SJSA1 (cell line): ENCODE results near the gene PLPP7. TPM values are rescaled to one million over a fixed set of nuclear protein-coding genes. Genes with fewer than 3 reads are reported as not detected.

ENCODE experiments used
- DNase-seq, 2 experiments: peaks; one replicate each; pipeline ENCODE4 v3.0.0-alpha.2; 2015 to 2020; ENCODE audit warnings: low spot score in 2 of 2, low read depth in 1 of 2
- H3K27ac ChIP-seq: fragments of 250-450 bp; sonication (Bioruptor Pico); 2 replicates; pipeline ENCODE4 v1.5.1; 2020; ENCODE audit warnings: mild to moderate bottlenecking, moderate library complexity
- H3K27me3 ChIP-seq: fragments of 250-450 bp; sonication (Bioruptor Pico); replicated peaks from 2 replicates; pipeline ENCODE4 v1.5.1; 2020; ENCODE audit warnings: mild to moderate bottlenecking, moderate library complexity
- H3K36me3 ChIP-seq: fragments of 250-450 bp; sonication (Bioruptor Pico); 2 replicates; pipeline ENCODE4 v1.5.1; 2020; ENCODE audit warnings: mild to moderate bottlenecking
- H3K4me1 ChIP-seq: fragments of 250-450 bp; sonication (Bioruptor Pico); replicated peaks from 2 replicates; pipeline ENCODE4 v1.6.1; 2021; ENCODE audit warnings: mild to moderate bottlenecking
- H3K4me3 ChIP-seq: fragments of 250-450 bp; sonication (Bioruptor Pico); 2 replicates; pipeline ENCODE4 v1.5.1; 2020; ENCODE audit warnings: mild to moderate bottlenecking
- H3K9me3 ChIP-seq: fragments of 250-450 bp; sonication (Bioruptor Pico); replicated peaks from 2 replicates; pipeline ENCODE4 v1.5.1; 2020; ENCODE audit warnings: mild to moderate bottlenecking
- total RNA-seq: library from RNA; depleted of rRNA; stranded (reverse); fragments of >200 nt; shearing (Covaris generic); gene quantifications from 2 replicates; pipeline ENCODE4 v1.2.3, GENCODE V29; 2014

The PLPP7 gene
- total RNA-seq, 1 experiment from 2014 or later = 0.08 TPM

- Histone ChIP-seq H3K27ac (no peak overlapping the region), H3K9me3 (no peaks in the 10 kb centered on the region), H3K36me3 (no peaks in the 10 kb centered on the region)
Observed at GRCh38 chr9:131309530-131310276, 20.2 kb downstream of the PLPP7 start.

DNA sequence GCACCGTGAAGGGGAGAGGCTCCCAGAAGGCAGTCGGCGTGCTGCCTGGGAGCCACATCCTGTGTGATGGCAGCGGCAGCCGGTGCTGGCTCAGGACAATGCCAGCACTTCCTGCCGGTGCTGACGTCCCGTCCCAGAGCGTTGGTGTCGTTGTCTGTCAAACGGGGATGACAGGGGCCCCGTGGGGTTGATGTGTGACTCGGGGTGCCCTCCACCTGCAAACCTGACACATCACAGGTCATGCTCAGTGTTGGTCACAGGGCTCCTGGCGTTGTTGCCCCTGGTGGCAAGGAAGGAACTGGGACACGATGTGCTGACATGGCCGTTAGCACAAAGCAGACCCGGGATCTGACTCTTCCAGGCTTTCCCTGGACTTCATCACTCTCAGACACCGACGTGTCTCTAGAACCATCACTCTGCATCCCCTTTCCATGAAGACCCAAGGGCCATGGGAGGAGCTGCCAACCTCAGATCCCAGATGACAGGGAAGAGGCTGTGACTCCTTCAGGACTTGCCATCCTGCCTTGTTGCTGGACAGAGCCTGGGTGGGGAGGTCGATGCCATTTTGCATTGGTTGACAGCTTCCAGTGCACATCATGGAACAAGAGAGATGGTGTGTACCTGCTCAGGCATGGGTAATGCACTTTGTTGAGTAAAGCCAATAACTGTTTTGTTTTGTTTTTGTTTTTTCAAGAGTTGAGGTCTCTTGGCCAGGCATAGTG is 21.5 kb downstream of the PLPP7 start:
- Histone ChIP-seq H3K27ac (no peak overlapping the region), H3K4me1 (no peaks in the 10 kb centered on the region), H3K9me3 (no peaks in the 10 kb centered on the region), H3K36me3 (no peaks in the 10 kb centered on the region), H3K27me3 (no peaks in the 10 kb centered on the region), H3K4me3 (no peak overlapping the region)
- DNase-seq = no peak

More at GRCh38 chr9:131309530-131310276, 20.2 kb downstream of the PLPP7 start:
- Histone ChIP-seq H3K4me3 (no peak overlapping the region), H3K27me3 (no peaks in the 10 kb centered on the region), H3K4me1 (no peaks in the 10 kb centered on the region)
- no peak for DNase-seq

DNA sequence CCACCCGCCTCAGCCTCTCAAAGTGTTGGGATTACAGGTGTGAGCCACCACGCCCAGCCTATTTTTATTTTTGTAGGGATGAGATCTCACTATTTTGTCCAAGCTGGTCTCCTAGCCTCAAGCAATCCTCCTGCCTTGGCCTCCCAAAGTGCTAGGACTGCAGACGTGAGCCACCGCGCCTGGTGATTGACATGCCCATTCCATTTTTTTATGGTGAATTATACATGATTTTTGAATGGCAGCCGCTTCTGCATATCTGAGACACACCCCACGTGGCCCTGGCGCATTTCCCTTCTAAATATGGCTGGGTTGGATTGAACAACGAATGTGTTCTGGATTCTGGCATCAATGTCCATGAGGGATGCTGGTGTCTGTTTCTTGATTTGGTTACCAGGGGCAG is 22.7 kb downstream of the PLPP7 start:
- Histone ChIP-seq H3K27me3 (no peaks in the 10 kb centered on the region), H3K36me3 (no peaks in the 10 kb centered on the region), H3K4me3 (no peak overlapping the region), H3K4me1 (no peaks in the 10 kb centered on the region), H3K27ac (no peak overlapping the region), H3K9me3 (no peaks in the 10 kb centered on the region)
- DNase-seq = no peak

GRCh38 chr9:131312822-131313770 is 23.6 kb downstream of the PLPP7 start:
- Histone ChIP-seq H3K27ac (no peak overlapping the region), H3K36me3 (no peaks in the 10 kb centered on the region), H3K4me1 (no peaks in the 10 kb centered on the region), H3K4me3 (no peak overlapping the region), H3K27me3 (no peaks in the 10 kb centered on the region), H3K9me3 (no peaks in the 10 kb centered on the region)
- DNase-seq = no peak

DNA sequence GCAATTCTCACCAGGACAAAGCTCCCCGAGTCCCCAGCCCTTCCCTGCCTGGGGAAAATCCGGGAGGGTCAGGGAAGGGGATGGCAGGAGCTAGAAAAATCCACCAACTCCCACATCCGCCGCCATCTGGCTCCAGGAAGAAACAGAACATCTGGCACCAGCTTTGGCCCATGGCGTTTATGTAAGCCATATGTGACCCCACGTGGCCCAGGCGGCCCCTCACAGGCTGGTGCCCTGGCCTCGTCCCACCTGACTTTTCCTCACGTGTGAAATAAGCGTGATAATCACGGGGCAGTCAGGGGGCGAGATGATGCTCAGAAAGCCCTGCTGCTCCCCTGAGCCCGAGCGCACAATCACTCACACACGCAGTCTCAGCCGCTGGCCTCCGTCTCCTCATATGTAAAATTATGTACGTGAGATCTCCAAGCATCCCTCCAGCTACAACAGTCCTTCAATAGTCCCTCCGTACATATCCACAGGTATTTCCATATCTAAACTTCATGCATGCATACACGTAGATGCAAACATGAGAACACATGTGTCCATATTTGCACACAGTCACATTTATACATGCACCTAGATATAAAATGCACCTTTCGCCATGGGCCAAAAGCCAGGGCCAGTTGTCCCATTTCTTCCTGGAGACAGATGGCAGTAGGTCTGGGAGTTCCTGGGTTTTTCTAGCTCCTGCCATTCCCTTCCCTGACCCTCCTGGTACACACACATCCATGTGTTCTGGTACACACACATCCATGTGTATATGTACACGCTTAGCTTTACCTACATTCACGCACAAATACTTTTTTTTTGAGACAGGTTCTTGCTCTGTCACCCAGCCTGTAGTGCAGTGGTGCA is 28.9 kb downstream of the PLPP7 start:
- H3K4me3 ChIP-seq = no peak overlapping the region
- DNase-seq = no peak
- H3K36me3 ChIP-seq = no peaks in the 10 kb centered on the region
- no peaks in the 10 kb centered on the region for H3K4me1 ChIP-seq
- H3K27me3 ChIP-seq = no peaks in the 10 kb centered on the region
- H3K9me3 ChIP-seq = no peaks in the 10 kb centered on the region
- H3K27ac ChIP-seq = no peak overlapping the region

DNA sequence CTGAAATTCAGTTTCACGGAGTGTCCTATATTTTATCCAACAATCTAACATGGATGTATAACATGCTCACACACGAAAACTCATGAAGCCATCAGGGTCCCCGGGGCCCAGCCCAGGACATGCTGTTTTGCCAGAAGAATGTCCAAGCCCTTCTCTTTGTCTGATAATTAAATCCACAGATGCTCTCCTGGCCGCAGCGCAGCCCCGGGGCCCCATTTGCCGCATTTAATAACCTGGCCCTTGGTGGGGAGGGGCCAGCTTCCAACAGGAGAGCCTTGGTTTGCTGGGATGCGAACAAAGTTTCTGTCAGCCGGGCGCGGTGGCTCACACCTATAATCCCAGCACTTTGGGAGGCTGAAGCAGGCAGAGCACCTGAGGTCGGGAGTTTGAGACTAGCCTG is 30.0 kb downstream of the PLPP7 start:
- Histone ChIP-seq H3K27me3 (no peaks in the 10 kb centered on the region), H3K36me3 (no peaks in the 10 kb centered on the region), H3K27ac (no peak overlapping the region), H3K4me3 (no peak overlapping the region), H3K9me3 (no peaks in the 10 kb centered on the region), H3K4me1 (no peaks in the 10 kb centered on the region)
- DNase-seq = no peak

DNA sequence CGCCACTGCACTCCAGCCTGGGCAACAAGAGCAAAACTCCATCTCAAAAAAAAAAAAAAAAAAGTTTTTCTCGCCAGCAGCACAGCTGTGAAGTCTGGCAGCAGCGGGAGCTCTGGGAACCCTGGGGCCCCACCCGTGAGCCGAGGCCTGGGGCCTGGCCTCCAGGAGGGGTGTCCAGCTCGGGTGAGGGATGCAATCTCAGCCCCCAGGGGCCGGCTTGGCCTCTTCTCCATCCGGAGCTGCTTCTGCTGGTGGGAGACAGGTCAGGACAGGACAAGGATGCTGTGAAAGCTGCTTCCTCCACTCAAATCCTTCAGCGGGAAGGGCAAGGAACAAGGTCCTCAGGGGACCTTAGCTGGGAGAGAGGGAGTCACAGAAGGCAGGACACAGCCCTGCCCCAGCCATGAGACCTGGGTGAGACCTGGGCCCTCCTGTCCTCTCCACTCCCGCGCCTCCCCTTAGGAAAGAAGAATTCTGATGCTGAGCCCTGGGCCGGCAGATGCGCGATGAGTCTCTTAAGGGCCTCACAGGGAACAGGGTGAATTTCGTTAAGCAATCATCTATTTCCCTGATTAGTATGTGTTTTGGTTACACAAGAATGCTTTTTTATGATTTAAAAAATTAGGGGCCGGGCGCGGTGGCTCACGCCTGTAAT is 30.6 kb downstream of the PLPP7 start:
- Histone ChIP-seq H3K4me3 (no peak overlapping the region), H3K27ac (no peak overlapping the region), H3K4me1 (no peaks in the 10 kb centered on the region), H3K36me3 (no peaks in the 10 kb centered on the region), H3K9me3 (no peaks in the 10 kb centered on the region), H3K27me3 (no peaks in the 10 kb centered on the region)
- no peak for DNase-seq

DNA sequence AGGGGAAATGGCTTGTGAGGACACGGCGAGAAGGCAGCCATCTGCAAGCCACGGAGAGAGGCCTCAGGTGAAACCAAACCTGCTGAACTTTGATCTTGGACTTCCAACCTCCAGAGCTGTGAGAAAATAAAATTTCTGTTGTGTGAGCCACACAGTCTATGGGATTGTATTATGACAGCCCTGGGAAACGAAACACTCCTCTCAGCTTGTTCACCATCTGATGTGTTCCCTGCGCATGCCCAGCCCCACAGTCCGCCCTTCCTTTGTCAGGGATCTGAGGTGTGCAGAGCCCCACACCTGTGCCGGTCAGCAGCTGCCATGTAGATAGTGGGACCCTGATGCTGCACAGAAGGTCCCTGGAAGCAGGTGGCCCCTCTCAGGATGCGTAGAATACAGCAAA is 34.1 kb downstream of the PLPP7 start:
- no peak for DNase-seq
- no peak overlapping the region for H3K4me3 ChIP-seq
- H3K9me3 ChIP-seq = no peaks in the 10 kb centered on the region
- H3K27ac ChIP-seq = no peak overlapping the region
- no peaks in the 10 kb centered on the region for H3K4me1 ChIP-seq
- no peaks in the 10 kb centered on the region for H3K36me3 ChIP-seq
- 0 out of 2 replicates have a peak, but pooled peaks cover 5% of the 10 kb centered on the region for H3K27me3 ChIP-seq

- no peaks in the 10 kb centered on the region for H3K36me3 ChIP-seq
- no peak overlapping the region for H3K4me3 ChIP-seq
- H3K27me3 ChIP-seq = 0 out of 2 replicates have a peak, but pooled peaks cover 5% of the 10 kb centered on the region
- H3K9me3 ChIP-seq = no peaks in the 10 kb centered on the region
- H3K27ac ChIP-seq = no peak overlapping the region
- no peaks in the 10 kb centered on the region for H3K4me1 ChIP-seq
- no peak for DNase-seq
Observed at GRCh38 chr9:131324736-131325679, 35.5 kb downstream of the PLPP7 start.

- H3K4me1 ChIP-seq = no peaks in the 10 kb centered on the region
- no peak overlapping the region for H3K4me3 ChIP-seq
- H3K9me3 ChIP-seq = no peaks in the 10 kb centered on the region
- no peak for DNase-seq
- 0 out of 2 replicates have a peak, but pooled peaks cover 5% of the 10 kb centered on the region for H3K27me3 ChIP-seq
- H3K36me3 ChIP-seq = no peaks in the 10 kb centered on the region
- H3K27ac ChIP-seq = no peak overlapping the region
Observed at GRCh38 chr9:131329241-131329641, 39.7 kb downstream of the PLPP7 start.

DNA sequence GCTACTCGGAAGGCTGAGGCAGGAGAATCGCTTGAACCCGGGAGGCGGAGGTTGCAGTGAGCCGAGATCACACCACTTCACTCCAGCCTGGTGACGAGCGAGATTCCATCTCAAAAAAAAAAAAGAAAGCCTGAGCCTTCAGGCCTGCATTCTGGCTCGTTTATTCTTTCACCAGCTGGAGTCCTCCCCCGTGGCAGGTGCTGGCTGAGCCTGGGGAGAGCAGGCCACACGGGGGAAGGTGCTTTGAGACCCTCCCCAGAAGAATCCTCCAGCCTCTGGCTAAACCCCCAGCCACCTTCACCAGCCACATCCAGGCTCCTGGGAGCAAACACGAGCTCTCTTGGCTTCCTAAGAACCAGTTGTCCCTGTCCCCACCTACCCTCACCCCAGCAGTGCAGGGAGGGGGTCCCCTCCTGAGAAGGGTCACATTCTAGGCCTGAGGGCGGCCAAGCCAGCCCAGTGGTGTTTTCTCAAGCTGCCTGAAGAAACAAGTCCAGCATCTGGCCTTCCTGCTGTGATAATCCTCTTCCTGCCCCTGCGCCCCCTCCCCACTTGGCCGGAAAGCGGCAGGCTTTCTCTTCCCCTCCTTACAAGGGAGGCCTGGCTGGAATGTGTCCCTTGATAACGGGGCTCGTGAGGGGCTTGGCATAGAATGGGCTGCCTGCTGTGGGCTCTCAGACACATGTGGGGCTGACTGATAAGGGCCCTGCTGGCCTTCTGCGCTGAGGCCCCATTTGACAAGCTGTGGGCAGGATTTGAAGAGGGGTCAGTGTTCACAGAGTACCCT is 41.5 kb downstream of the PLPP7 start:
- Histone ChIP-seq H3K4me1 (no peaks in the 10 kb centered on the region), H3K4me3 (no peak overlapping the region), H3K27ac (no peak overlapping the region), H3K36me3 (no peaks in the 10 kb centered on the region), H3K27me3 (0 out of 2 replicates have a peak, but pooled peaks cover 5% of the 10 kb centered on the region), H3K9me3 (no peaks in the 10 kb centered on the region)
- DNase-seq = no peak
